Heart left ventricle (tissue), 13 donors: ENCODE measurements around the gene HSPB6.

Experiments
- CTCF ChIP-seq, 12 donors: fragments of 200-600 bp; sonication (generic) in 4 of 12; IDR thresholded peaks; one replicate each; pipeline versions ENCODE4 v1.5.0 to v1.8.0; 2018 to 2022; ENCODE audit warnings: antibody characterized with exemption in 12 of 12, mild to moderate bottlenecking in 5 of 12
- POLR2A ChIP-seq, 2 donors: fragments of 450-650 bp; IDR thresholded peaks; one replicate each; pipeline ENCODE4 v1.6.1; 2017; ENCODE audit warnings: antibody characterized with exemption in 2 of 2, mild to moderate bottlenecking in 2 of 2, moderate library complexity in 2 of 2
- donor health status: ischemic (EF 13 %, LVEDD 7.1; RV severe dilation, severe dysfunction).
- donor health status: DM: no; HTN: yes; CAD: no.
- donor health status: DM: no; HTN: no; CAD: no.
- donor health status: ischemic (EF 25% LVEDD 6.9; RV normal size, moderate dysfunction).
- donor health status: ischemic (EF 25% LVEDD 5.7; RV mildly dilated, moderate dysfunction).
- donor health status: ischemic (EF 35%, LVEDD 5.7; RV mildly dilated, moderate dysfunction).
- donor health status: nonischemic (EF 11% LVEDD 7.7; RV severe dilation, severe dysfunction).
- donor health status: DM: yes; HTN: yes; CAD: no.
- donor health status: PGD.
- donor health status: ischemic (EF 29% LVEDD 5.4; RV normal size, mild dysfunction).
- donor health status: nonischemic (EF 23%, LVEDD 6.1; RV moderate dilation, normal function).

GRCh38 chr19:35730326-35730725, 26.5 kb downstream of the HSPB6 start:
- TF ChIP-seq CTCF (IDR thresholded peaks at IDR 0.05), result no peak
- TF ChIP-seq POLR2A (IDR thresholded peaks at IDR 0.05), result no peak
